BJ (cell line): ENCODE measurements around the gene DENND1A. TPM values are rescaled to one million over a fixed set of nuclear protein-coding genes. Genes with fewer than 3 reads are reported as not detected.

Source experiments
- CTCF ChIA-PET: fragments of 350-600 bp; formaldehyde crosslinking; extraction: SDS; loops from one replicate; lab custom pipeline; 2021; ENCODE audit warnings: antibody characterized with exemption, inconsistent platforms; lab: Yijun Ruan, JAX
- POLR2A ChIA-PET: fragments of 300-600 bp; sonication (Branson Sonifier 250); formaldehyde crosslinking; extraction: SDS; loops from one replicate; lab custom pipeline; 2021; ENCODE audit warnings: antibody characterized with exemption; lab: Charles Lee
- DNase-seq: peaks from one replicate; pipeline ENCODE4 v3.0.0-alpha.2; 2011; ENCODE audit warnings: low read depth
- H3K27me3 ChIP-seq: 2 replicates; pipeline ENCODE4 v1.6.0; 2011; ENCODE audit warnings: low read length; ENCODE audit not compliant: control insufficient read depth, insufficient read depth
- H3K36me3 ChIP-seq: 2 replicates; pipeline ENCODE4 v1.5.1; 2011; ENCODE audit warnings: low read length; ENCODE audit not compliant: control insufficient read depth, insufficient read depth
- H3K4me3 ChIP-seq: 2 replicates; pipeline ENCODE4 v1.5.1; 2011; ENCODE audit warnings: low read depth, mild to moderate bottlenecking, control low read depth, low read length
- CTCF ChIP-seq: IDR thresholded peaks from 2 replicates; pipeline ENCODE4 v1.5.1; 2011; ENCODE audit warnings: low read depth, mild to moderate bottlenecking, control low read depth, inconsistent platforms, low read length, moderate library complexity; ENCODE audit not compliant: insufficient read depth
- polyA plus RNA-seq: library from polyadenylated mRNA; depleted of rRNA; stranded (reverse); fragments of >200 nt; gene quantifications from 2 replicates; pipeline ENCODE4 v1.2.3, GENCODE V29; 2011

Gene DENND1A
- polyA plus RNA-seq, 1 experiment = 24.0 TPM

GRCh38 chr9:123370526-123371227 is 559.2 kb downstream of the DENND1A start:
- CTCF ChIA-PET = interaction anchor here (0.9 to 1.9 kb wide), 4 partner anchors 15 to 280 kb away, joined by 3 to 6 read pairs (median 4); no protein-coding TSS in a partner anchor
- Histone ChIP-seq H3K27me3 (peaks cover 29% of the 10 kb centered on the region), H3K4me3 (no peak overlapping the region), H3K36me3 (no peaks in the 10 kb centered on the region)
- DNase-seq = no peak
- POLR2A ChIA-PET = no interaction called here
- TF ChIP-seq CTCF = no peak

GRCh38 chr9:123370108-123370507 is 559.8 kb downstream of the DENND1A start:
- TF ChIP-seq CTCF = no peak
- H3K27me3 ChIP-seq = peaks cover 28% of the 10 kb centered on the region
- CTCF ChIA-PET = interaction anchor here (1.9 kb wide), 1 partner anchor 16 kb away, joined by 6 read pairs; no protein-coding TSS in a partner anchor
- H3K36me3 ChIP-seq = no peaks in the 10 kb centered on the region
- POLR2A ChIA-PET = no interaction called here
- H3K4me3 ChIP-seq = no peak overlapping the region
- DNase-seq = no peak

GRCh38 chr9:123369296-123369695 is 560.6 kb downstream of the DENND1A start:
- TF ChIP-seq CTCF = no peak
- DNase-seq = no peak
- no peak overlapping the region for H3K4me3 ChIP-seq
- peaks cover 20% of the 10 kb centered on the region for H3K27me3 ChIP-seq
- ChIA-PET POLR2A (no interaction called here), CTCF (interaction anchor here (0.9 to 1.5 kb wide), 5 partner anchors 15 to 740 kb away, joined by 3 to 6 read pairs (median 4); no protein-coding TSS in a partner anchor)
- no peaks in the 10 kb centered on the region for H3K36me3 ChIP-seq

- no peak overlapping the region for H3K4me3 ChIP-seq
- no peak for TF ChIP-seq CTCF
- CTCF ChIA-PET = interaction anchor here (0.7 to 1.5 kb wide), 6 partner anchors 12 to 741 kb away, joined by 3 to 6 read pairs (median 4); no protein-coding TSS in a partner anchor
- H3K36me3 ChIP-seq = no peaks in the 10 kb centered on the region
- no peak for DNase-seq
- POLR2A ChIA-PET = no interaction called here
- H3K27me3 ChIP-seq = peaks cover 14% of the 10 kb centered on the region
These were observed 561.3 kb downstream of the DENND1A start for GRCh38 chr9:123368536-123369153.

GRCh38 chr9:123368023-123368422 is 561.9 kb downstream of the DENND1A start:
- Histone ChIP-seq H3K36me3 (no peaks in the 10 kb centered on the region), H3K4me3 (no peak overlapping the region), H3K27me3 (peaks cover 16% of the 10 kb centered on the region)
- ChIA-PET POLR2A (no interaction called here), CTCF (interaction anchor here (0.7 to 1.5 kb wide), 6 partner anchors 13 to 742 kb away, joined by 3 to 6 read pairs (median 4); no protein-coding TSS in a partner anchor)
- TF ChIP-seq CTCF = no peak
- no peak for DNase-seq
